Measurements from ENCODE around the gene OSBP2. TPM values are rescaled to one million over a fixed set of nuclear protein-coding genes. Genes with fewer than 3 reads are reported as not detected.

Gene OSBP2
- total and polyA plus RNA-seq, 10 of the 15 experiments (the other 5 are each of a cell fraction or from before 2014, with no cell fraction given): 0.11 to 7.7 (median 3.6) TPM

- TF ChIP-seq BCLAF1 (IDR thresholded peaks at IDR 0.05) (no peak), RFX5 (IDR thresholded peaks at IDR 0.05; ENCODE audit: low read depth, low read length) (no peak), SUZ12 (IDR thresholded peaks at IDR 0.05; ENCODE audit: unreplicated experiment) (no peak), ZNF207 (IDR thresholded peaks at IDR 0.05; ENCODE audit: borderline replicate concordance) (no peak), MYB (IDR thresholded peaks at IDR 0.05; ENCODE audit: borderline replicate concordance, low read depth, low read length) (no peak)
Observed at GRCh38 chr22:30744224-30744623, 49.5 kb downstream of the OSBP2 start (continued).

GRCh38 chr22:30747493-30747892, 52.8 kb downstream of the OSBP2 start:
- no peak for FAIRE-seq
- SMC1A ChIA-PET (ENCODE audit: uncharacterized antibody, unreplicated experiment): interaction anchor here (1.6 to 2.7 kb wide), 3 partner anchors 7 to 44 kb away, joined by 3 to 18 read pairs (median 7); no protein-coding TSS in a partner anchor
- TF ChIP-seq MLLT1 (IDR thresholded peaks at IDR 0.05) (no peak), MTA2 (IDR thresholded peaks at IDR 0.05; ENCODE audit: low read depth) (no peak), RELB (IDR thresholded peaks at IDR 0.05; ENCODE audit: low read depth) (no peak), EZH2 (IDR thresholded peaks at IDR 0.05; ENCODE audit: borderline replicate concordance, control insufficient read depth, low read depth, low read length) (no peak), FOS (IDR thresholded peaks at IDR 0.05; ENCODE audit: borderline replicate concordance, extremely low read depth, insufficient read length) (no peak), SMARCA5 (IDR thresholded peaks at IDR 0.05) (no peak), ZNF384 (IDR thresholded peaks at IDR 0.05; ENCODE audit: borderline replicate concordance, low read depth, low read length) (no peak), CEBPB (IDR thresholded peaks at IDR 0.05; ENCODE audit: borderline replicate concordance in 1 of 2, low read depth in 2 of 2, low read length in 2 of 2) (no peak), SMC3 (IDR thresholded peaks at IDR 0.05; ENCODE audit: borderline replicate concordance, low read length) (no peak), EP300 (IDR thresholded peaks at IDR 0.05; ENCODE audit: borderline replicate concordance in 1 of 2, control insufficient read depth in 1 of 2, low read depth in 2 of 2, low read length in 2 of 2) (no peak), SUPT20H (IDR thresholded peaks at IDR 0.05; ENCODE audit: borderline replicate concordance, control insufficient read depth, low read depth, low read length) (no peak), POLR2AphosphoS5 (IDR thresholded peaks at IDR 0.05; ENCODE audit: low read length) (no peak)

More at GRCh38 chr22:30747493-30747892, 52.8 kb downstream of the OSBP2 start:
- no peak overlapping the region for H3K9ac ChIP-seq (ENCODE audit: control insufficient read depth, insufficient read depth, low read length)
- 94% methylated on average over 7 of the region's 7 CpGs for WGBS (ENCODE audit: insufficient coverage, insufficient replicate concordance, low lambda C conversion rate, missing lambda C conversion rate)
- no peaks in the 10 kb centered on the region for H3K27me3 ChIP-seq (replicated peaks in 1 of 2; ENCODE audit: control insufficient read depth in 2 of 2, insufficient read depth in 2 of 2, low read length in 1 of 2)
- no peak overlapping the region for H2AFZ ChIP-seq (ENCODE audit: control insufficient read depth, low read depth, low read length)
- H4K20me1 ChIP-seq (ENCODE audit: control insufficient read depth, insufficient read depth): no peaks in the 10 kb centered on the region
- ChIA-PET POLR2A (interaction anchor here (0.8 to 1.4 kb wide), 2 partner anchors 9 to 41 kb away, joined by 3 read pairs; no protein-coding TSS in a partner anchor), CTCF (interaction anchor here (1.1 to 8.5 kb wide), 5 partner anchors 8 to 338 kb away, joined by 3 to 57 read pairs (median 9); no protein-coding TSS in a partner anchor), RAD21 (ENCODE audit: unreplicated experiment) (interaction anchor here (2.8 to 3.7 kb wide), 2 partner anchors 8 to 112 kb away, joined by 13 to 18 read pairs; partner anchors contain the start of gene SLC35E4)
- no peak overlapping the region for H3K4me3 ChIP-seq
- H3K79me2 ChIP-seq (ENCODE audit: control insufficient read depth, insufficient read depth, low read length): no peaks in the 10 kb centered on the region
- H3K27ac ChIP-seq (ENCODE audit: control insufficient read depth, insufficient read depth): no peak overlapping the region
- in situ Hi-C loops (cut with MboI): no loop called here
- ATAC-seq (no peak), DNase-seq (ENCODE audit: low read depth, low spot score) (no peak)
- H3K4me2 ChIP-seq (ENCODE audit: control insufficient read depth, insufficient read depth): no peak overlapping the region
- BruUV-seq (replicated peaks): no TSS peak
- intact Hi-C loops (cut with micrococcal nuclease; ENCODE audit: unreplicated experiment): no loop called here
- H3K36me3 ChIP-seq (ENCODE audit: control insufficient read depth in 2 of 2, insufficient read depth in 2 of 2, low read length in 1 of 2): no peaks in the 10 kb centered on the region
- no peaks in the 10 kb centered on the region for H3K9me3 ChIP-seq (replicated peaks; ENCODE audit: control insufficient read depth, insufficient read depth, low read length)
- peaks cover 33% of the 10 kb centered on the region for H3K4me1 ChIP-seq (ENCODE audit: control insufficient read depth, insufficient read depth, low read length)
